Loucy (cell line): ENCODE results near the gene MIA2.

ENCODE experiments used
- H2AFZ ChIP-seq: fragments of 200-600 bp; sonication (generic); 2 replicates; pipeline ENCODE4 v1.6.0; 2016; ENCODE audit warnings: antibody characterized with exemption, mild to moderate bottlenecking, low read length, moderate library complexity
- H3F3A ChIP-seq: fragments of 200-600 bp; 2 replicates; pipeline ENCODE4 v1.6.0; 2016; ENCODE audit warnings: antibody characterized with exemption, low read depth, mild to moderate bottlenecking
- H3K27me3 ChIP-seq: fragments of 200-600 bp; sonication (generic); 2 replicates; pipeline ENCODE4 v1.6.1; 2014; ENCODE audit warnings: low read length, mild to moderate bottlenecking; ENCODE audit not compliant: insufficient read depth, poor library complexity, severe bottlenecking
- H3K36me3 ChIP-seq: fragments of 200-600 bp; sonication (generic); 2 replicates; pipeline ENCODE4 v1.6.1; 2016; ENCODE audit warnings: low read length; ENCODE audit not compliant: insufficient read depth
- H3K4me1 ChIP-seq: fragments of 200-600 bp; sonication (generic); 2 replicates; pipeline ENCODE4 v1.5.1; 2014; ENCODE audit warnings: low read length, mild to moderate bottlenecking; ENCODE audit not compliant: insufficient read depth, poor library complexity, severe bottlenecking
- H3K4me2 ChIP-seq: fragments of 200-600 bp; sonication (generic); 2 replicates; pipeline ENCODE4 v1.6.0; 2014; ENCODE audit warnings: antibody characterized with exemption, low read length, low read depth, mild to moderate bottlenecking; ENCODE audit not compliant: poor library complexity, severe bottlenecking
- H3K4me3 ChIP-seq: fragments of 200-600 bp; sonication (generic); 2 replicates; pipeline ENCODE4 v1.5.1; 2014; ENCODE audit warnings: low read length, mild to moderate bottlenecking, mixed read lengths; ENCODE audit not compliant: poor library complexity, severe bottlenecking
- H3K79me2 ChIP-seq: fragments of 200-600 bp; sonication (generic); 2 replicates; pipeline ENCODE4 v1.6.1; 2014; ENCODE audit warnings: low read length; ENCODE audit not compliant: insufficient read depth
- H3K9ac ChIP-seq: fragments of 200-600 bp; sonication (generic); 2 replicates; pipeline ENCODE4 v1.6.0; 2014; ENCODE audit warnings: mild to moderate bottlenecking, low read depth, low read length, moderate library complexity; ENCODE audit not compliant: poor library complexity, severe bottlenecking
- H3K9me2 ChIP-seq: fragments of 200-600 bp; sonication (generic); replicated peaks from 2 replicates; pipeline ENCODE4 v1.6.1; 2016; ENCODE audit warnings: low read depth, low read length, mixed read lengths
- H3K9me3 ChIP-seq: fragments of 200-600 bp; sonication (generic); 2 replicates; pipeline ENCODE4 v1.6.1; 2014; ENCODE audit warnings: mild to moderate bottlenecking, antibody characterized with exemption, low read length, low read depth; ENCODE audit not compliant: insufficient read depth
- H4K20me1 ChIP-seq: fragments of 200-600 bp; sonication (generic); 2 replicates; pipeline ENCODE4 v1.6.0; 2014; ENCODE audit warnings: antibody characterized with exemption, low read length, mild to moderate bottlenecking; ENCODE audit not compliant: insufficient read depth, poor library complexity, severe bottlenecking
- CTCF ChIP-seq: fragments of 200-600 bp; sonication (generic); conservative IDR thresholded peaks from 2 replicates; pipeline ENCODE4 v1.5.1; 2014; ENCODE audit warnings: mild to moderate bottlenecking, antibody characterized with exemption, low read length
- EZH2phosphoT487 ChIP-seq: fragments of 200-600 bp; IDR thresholded peaks from 2 replicates; pipeline ENCODE4 v1.6.1; 2018; ENCODE audit warnings: antibody characterized with exemption, mild to moderate bottlenecking, moderate library complexity, borderline replicate concordance

Gene MIA2

DNA sequence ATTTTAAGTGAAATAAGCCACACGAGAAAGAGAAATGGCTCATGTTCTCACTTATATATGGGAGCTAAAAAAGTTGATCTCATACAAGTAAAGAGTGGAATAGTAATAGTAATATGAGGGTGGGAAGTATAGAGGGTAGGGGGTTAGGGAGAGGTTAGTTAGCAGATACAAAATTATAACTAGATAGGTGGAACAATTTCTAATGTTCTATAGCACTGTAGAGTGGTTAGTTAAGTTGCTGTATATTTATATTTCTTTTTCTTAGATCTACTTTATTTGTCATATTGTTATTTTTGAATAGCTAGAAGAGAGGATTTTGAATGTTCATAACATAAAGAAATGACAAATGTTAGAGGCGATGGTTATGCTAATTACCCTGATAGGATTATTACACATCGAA is 74.1 kb downstream of the MIA2 start:
- Histone ChIP-seq H3K9me2 (no peaks in the 10 kb centered on the region), H3K9ac (no peak overlapping the region), H2AFZ (no peak overlapping the region), H3F3A (no peaks in the 10 kb centered on the region), H3K4me3 (no peak overlapping the region), H3K4me1 (no peaks in the 10 kb centered on the region), H3K27me3 (no peaks in the 10 kb centered on the region), H3K79me2 (no peaks in the 10 kb centered on the region), H3K4me2 (no peak overlapping the region), H3K36me3 (peaks cover 25% of the 10 kb centered on the region; the same call in 1 of the 2 replicates), H4K20me1 (no peaks in the 10 kb centered on the region), H3K9me3 (no peaks in the 10 kb centered on the region)
- TF ChIP-seq CTCF (no peak), EZH2phosphoT487 (no peak)

DNA sequence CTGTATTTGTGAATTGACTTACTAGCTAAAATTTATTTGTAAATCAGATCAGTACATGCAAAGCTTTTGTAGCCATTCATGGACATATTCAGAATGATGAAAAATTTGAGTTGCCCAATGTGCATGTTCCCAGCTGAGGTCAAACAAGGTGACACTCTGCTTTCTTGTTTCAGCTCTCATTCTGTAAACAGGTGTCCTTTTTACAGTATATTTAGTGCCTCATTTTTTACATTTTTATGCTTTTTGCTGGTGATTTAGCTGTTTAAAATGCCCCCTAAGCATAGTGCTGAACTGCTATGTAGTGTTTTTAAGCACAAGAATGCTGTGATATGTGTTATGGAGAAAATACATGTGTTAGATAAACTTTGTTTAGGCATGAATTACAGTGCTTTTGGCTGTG is 76.3 kb downstream of the MIA2 start:
- H2AFZ ChIP-seq = no peak overlapping the region
- no peaks in the 10 kb centered on the region for H4K20me1 ChIP-seq
- no peaks in the 10 kb centered on the region for H3K9me3 ChIP-seq
- no peaks in the 10 kb centered on the region for H3K9me2 ChIP-seq
- no peak overlapping the region for H3K4me3 ChIP-seq
- no peaks in the 10 kb centered on the region for H3K27me3 ChIP-seq
- H3F3A ChIP-seq = no peaks in the 10 kb centered on the region
- no peak overlapping the region for H3K4me2 ChIP-seq
- no peak overlapping the region for H3K9ac ChIP-seq
- no peaks in the 10 kb centered on the region for H3K79me2 ChIP-seq
- H3K4me1 ChIP-seq = no peaks in the 10 kb centered on the region
- no peak for TF ChIP-seq EZH2phosphoT487
- TF ChIP-seq CTCF = no peak
- peaks cover 21% of the 10 kb centered on the region; the same call in 1 of the 2 replicates for H3K36me3 ChIP-seq

GRCh38 chr14:39315859-39316444 is 82.2 kb downstream of the MIA2 start:
- H3K4me2 ChIP-seq = no peak overlapping the region
- H3K4me1 ChIP-seq = no peaks in the 10 kb centered on the region
- H3K79me2 ChIP-seq = no peaks in the 10 kb centered on the region
- no peaks in the 10 kb centered on the region for H3K9me2 ChIP-seq
- H3K9me3 ChIP-seq = no peaks in the 10 kb centered on the region
- H3K4me3 ChIP-seq = no peak overlapping the region
- TF ChIP-seq EZH2phosphoT487 = no peak
- no peak for TF ChIP-seq CTCF
- H3K9ac ChIP-seq = no peak overlapping the region
- H3F3A ChIP-seq = no peaks in the 10 kb centered on the region
- no peak overlapping the region for H2AFZ ChIP-seq
- H3K36me3 ChIP-seq = peaks cover 24% of the 10 kb centered on the region; the same call in 1 of the 2 replicates
- no peaks in the 10 kb centered on the region for H3K27me3 ChIP-seq
- no peaks in the 10 kb centered on the region for H4K20me1 ChIP-seq
